SK-N-SH (cell line): ENCODE measurements around the gene INTS11. TPM values are rescaled to one million over a fixed set of nuclear protein-coding genes. Genes with fewer than 3 reads are reported as not detected.

ENCODE experiments used
- CTCF ChIA-PET: fragments of 300-600, 350-600 bp; formaldehyde crosslinking; extraction: SDS; loops from one replicate; lab custom pipeline; 2021; lab: Yijun Ruan, JAX
- POLR2A ChIA-PET: fragments of 350-600 bp; sonication (Branson Sonifier 250); formaldehyde crosslinking; extraction: SDS; loops from one replicate; lab custom pipeline; 2020; ENCODE audit warnings: antibody characterized with exemption, inconsistent platforms; lab: Yijun Ruan, JAX
- DNase-seq: peaks from one replicate; pipeline ENCODE4 v3.0.0; 2012
- H2AFZ ChIP-seq: fragments of 200-600 bp; sonication (generic); 2 replicates; pipeline ENCODE4 v1.8.1; 2016; ENCODE audit warnings: antibody characterized with exemption, mild to moderate bottlenecking, low read depth
- H3F3A ChIP-seq: fragments of 200-600 bp; sonication (generic); replicated peaks from 2 replicates; pipeline ENCODE3; 2016; ENCODE audit warnings: antibody characterized with exemption, mild to moderate bottlenecking; ENCODE audit not compliant: insufficient read depth
- H3K27ac ChIP-seq, 2 experiments: fragments of 200-500 bp in 1 of 2; fragments of 200-600 bp in 1 of 2; sonication (Bioruptor generic) in 1 of 2; sonication (generic), shearing (Covaris generic) in 1 of 2; 2 replicates each; pipeline versions ENCODE4 v1.5.1 to v1.6.1; 2014 to 2016; ENCODE audit warnings: low read depth in 2 of 2, inconsistent platforms in 1 of 2, low read length in 1 of 2, mild to moderate bottlenecking in 1 of 2, mixed read lengths in 1 of 2
- H3K27me3 ChIP-seq: fragments of 200-600 bp; sonication (generic), shearing (Covaris generic); 2 replicates; pipeline ENCODE4 v1.6.1; 2016; ENCODE audit warnings: mixed run types; ENCODE audit not compliant: insufficient read depth
- H3K36me3 ChIP-seq, 2 experiments: fragments of 200-500 bp in 1 of 2; fragments of 200-600 bp in 1 of 2; sonication (Bioruptor generic) in 1 of 2; sonication (generic) in 1 of 2; replicated peaks in 1 of 2; 2 replicates each; pipeline versions ENCODE3 to v1.5.1; 2014 to 2016; ENCODE audit warnings: low read length in 1 of 2, mild to moderate bottlenecking in 1 of 2; ENCODE audit not compliant: insufficient read depth in 2 of 2, control insufficient read depth in 1 of 2
- H3K4me1 ChIP-seq, 2 experiments: fragments of 200-500 bp in 1 of 2; fragments of 200-600 bp in 1 of 2; sonication (Bioruptor generic) in 1 of 2; sonication (generic), shearing (Covaris generic) in 1 of 2; 2 replicates each; pipeline versions ENCODE4 v1.5.1 to v1.6.1; 2014 to 2016; ENCODE audit warnings: low read depth in 1 of 2, low read length in 1 of 2, mixed run types in 1 of 2; ENCODE audit not compliant: insufficient read depth in 2 of 2, control insufficient read depth in 1 of 2
- H3K4me2 ChIP-seq: fragments of 200-600 bp; sonication (generic), shearing (Covaris generic); 2 replicates; pipeline ENCODE4 v1.6.1; 2017; ENCODE audit warnings: mixed run types
- H3K4me3 ChIP-seq, 2 experiments: fragments of 200-500 bp in 1 of 2; fragments of 200-600 bp in 1 of 2; sonication (Bioruptor generic) in 1 of 2; sonication (generic), shearing (Covaris generic) in 1 of 2; 2 replicates each; pipeline versions ENCODE4 v1.5.1 to v1.8.1; 2014 to 2016; ENCODE audit warnings: low read depth in 2 of 2, inconsistent platforms in 1 of 2, low read length in 1 of 2, mild to moderate bottlenecking in 1 of 2, mixed read lengths in 1 of 2, moderate library complexity in 1 of 2
- H3K79me2 ChIP-seq: fragments of 200-600 bp; sonication (generic); 2 replicates; pipeline ENCODE4 v1.8.1; 2017; ENCODE audit warnings: mild to moderate bottlenecking; ENCODE audit not compliant: insufficient read depth
- H3K9ac ChIP-seq: fragments of 200-600 bp; sonication (generic); 2 replicates; pipeline ENCODE4 v1.6.1; 2017; ENCODE audit warnings: mixed run types
- H3K9me2 ChIP-seq: fragments of 200-600 bp; sonication (generic); 2 replicates; pipeline ENCODE4 v1.6.1; 2017; ENCODE audit warnings: mixed run types
- H3K9me3 ChIP-seq: fragments of 200-600 bp; sonication (generic); 2 replicates; pipeline ENCODE4 v1.6.1; 2017; ENCODE audit warnings: mixed run types, mild to moderate bottlenecking, moderate library complexity
- H4K20me1 ChIP-seq: fragments of 200-600 bp; sonication (generic); 2 replicates; pipeline ENCODE4 v1.6.1; 2017; ENCODE audit warnings: mild to moderate bottlenecking, mixed run types; ENCODE audit not compliant: insufficient read depth
- MXI1 ChIP-seq: IDR thresholded peaks from 2 replicates; pipeline ENCODE4 v1.6.1; 2012; ENCODE audit warnings: mild to moderate bottlenecking, low read depth, low read length, improper control_type of control experiment
- RAD21 ChIP-seq: IDR thresholded peaks from 2 replicates; pipeline ENCODE4 v1.6.1; 2012; ENCODE audit warnings: mild to moderate bottlenecking, low read length
- REST ChIP-seq: IDR thresholded peaks from 2 replicates; pipeline ENCODE4 v1.6.1; 2012; ENCODE audit warnings: mild to moderate bottlenecking, low read depth, low read length, moderate library complexity
- RFX5 ChIP-seq: IDR thresholded peaks from 2 replicates; pipeline ENCODE4 v1.6.1; 2012; ENCODE audit warnings: mild to moderate bottlenecking, improper control_type of control experiment, low read length
- SMC3 ChIP-seq: IDR thresholded peaks from 2 replicates; pipeline ENCODE4 v1.6.1; 2012; ENCODE audit warnings: low read depth, low read length, improper control_type of control experiment
- USF2 ChIP-seq: fragments of 150-350 bp; IDR thresholded peaks from 2 replicates; pipeline ENCODE4 v1.6.1; 2017; ENCODE audit warnings: antibody characterized with exemption, low read length, low read depth, borderline replicate concordance
- WGBS: methylation state at CpG from one replicate; pipeline ENCODE4 v1.1.6; 2017; ENCODE audit warnings: low lambda C conversion rate; 5-methylcytosine and 5-hydroxymethylcytosine counted together
- polyA plus RNA-seq, 3 experiments: library from polyadenylated mRNA; depleted of rRNA; stranded (reverse); fragments of >200 nt; gene quantifications; 2 replicates each; pipeline ENCODE4 v1.2.3, GENCODE V29; 2012
- TF ChIP-seq, protein P1 (sequence below): IDR thresholded peaks from 2 replicates; pipeline ENCODE4; 2012
- TF ChIP-seq, protein P2 (sequence below): fragments of 200-600 bp; sonication (generic); IDR thresholded peaks from 2 replicates; pipeline ENCODE4 v1.6.1; 2017; ENCODE audit warnings: antibody characterized with exemption, mild to moderate bottlenecking, moderate library complexity

Gene INTS11
- polyA plus RNA-seq, 1 of the 3 experiments (the other 2 are of a cell fraction) = 137 TPM

DNA sequence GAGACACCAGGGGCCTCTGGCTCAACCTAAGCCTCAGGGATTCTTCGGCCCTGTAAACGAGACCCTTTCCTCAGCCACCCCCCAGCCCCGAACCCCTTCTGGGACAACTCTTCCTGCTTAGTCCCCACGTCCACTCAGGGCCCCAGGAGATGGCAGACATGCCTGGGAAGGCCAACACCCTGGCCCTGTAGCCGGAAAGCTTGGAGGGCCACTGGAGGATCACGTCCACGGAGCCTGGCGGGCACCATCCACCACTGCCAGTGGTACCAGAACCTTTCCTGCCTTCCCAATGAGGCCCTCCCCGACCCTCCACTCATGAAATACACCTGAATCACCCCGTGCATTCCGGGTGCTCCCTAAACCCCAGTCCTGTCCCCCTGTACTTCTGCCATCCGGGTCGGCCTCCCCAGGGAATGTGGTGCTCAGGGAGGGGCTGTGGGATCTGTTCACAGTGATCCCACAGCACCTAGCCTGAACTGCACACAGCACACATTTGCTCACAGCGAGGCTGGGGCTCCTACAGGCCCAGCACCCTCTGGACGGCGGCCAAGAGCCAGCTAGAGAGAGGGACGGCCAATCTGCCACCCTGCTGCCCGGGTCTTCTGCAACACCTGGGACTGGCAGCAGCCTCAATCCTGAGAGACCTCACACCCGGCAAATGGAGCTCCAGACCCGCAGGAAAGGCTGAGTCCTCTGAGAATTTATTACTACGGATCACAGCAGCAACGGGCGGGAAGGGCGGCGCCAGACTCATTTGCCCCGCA is 48.8 kb upstream of the INTS11 start (continued):
- TF ChIP-seq REST = no peak
- TF ChIP-seq RFX5 = no peak
- TF ChIP-seq, protein P1, sequence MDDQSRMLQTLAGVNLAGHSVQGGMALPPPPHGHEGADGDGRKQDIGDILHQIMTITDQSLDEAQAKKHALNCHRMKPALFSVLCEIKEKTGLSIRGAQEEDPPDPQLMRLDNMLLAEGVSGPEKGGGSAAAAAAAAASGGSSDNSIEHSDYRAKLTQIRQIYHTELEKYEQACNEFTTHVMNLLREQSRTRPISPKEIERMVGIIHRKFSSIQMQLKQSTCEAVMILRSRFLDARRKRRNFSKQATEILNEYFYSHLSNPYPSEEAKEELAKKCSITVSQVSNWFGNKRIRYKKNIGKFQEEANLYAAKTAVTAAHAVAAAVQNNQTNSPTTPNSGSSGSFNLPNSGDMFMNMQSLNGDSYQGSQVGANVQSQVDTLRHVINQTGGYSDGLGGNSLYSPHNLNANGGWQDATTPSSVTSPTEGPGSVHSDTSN = no peak

DNA sequence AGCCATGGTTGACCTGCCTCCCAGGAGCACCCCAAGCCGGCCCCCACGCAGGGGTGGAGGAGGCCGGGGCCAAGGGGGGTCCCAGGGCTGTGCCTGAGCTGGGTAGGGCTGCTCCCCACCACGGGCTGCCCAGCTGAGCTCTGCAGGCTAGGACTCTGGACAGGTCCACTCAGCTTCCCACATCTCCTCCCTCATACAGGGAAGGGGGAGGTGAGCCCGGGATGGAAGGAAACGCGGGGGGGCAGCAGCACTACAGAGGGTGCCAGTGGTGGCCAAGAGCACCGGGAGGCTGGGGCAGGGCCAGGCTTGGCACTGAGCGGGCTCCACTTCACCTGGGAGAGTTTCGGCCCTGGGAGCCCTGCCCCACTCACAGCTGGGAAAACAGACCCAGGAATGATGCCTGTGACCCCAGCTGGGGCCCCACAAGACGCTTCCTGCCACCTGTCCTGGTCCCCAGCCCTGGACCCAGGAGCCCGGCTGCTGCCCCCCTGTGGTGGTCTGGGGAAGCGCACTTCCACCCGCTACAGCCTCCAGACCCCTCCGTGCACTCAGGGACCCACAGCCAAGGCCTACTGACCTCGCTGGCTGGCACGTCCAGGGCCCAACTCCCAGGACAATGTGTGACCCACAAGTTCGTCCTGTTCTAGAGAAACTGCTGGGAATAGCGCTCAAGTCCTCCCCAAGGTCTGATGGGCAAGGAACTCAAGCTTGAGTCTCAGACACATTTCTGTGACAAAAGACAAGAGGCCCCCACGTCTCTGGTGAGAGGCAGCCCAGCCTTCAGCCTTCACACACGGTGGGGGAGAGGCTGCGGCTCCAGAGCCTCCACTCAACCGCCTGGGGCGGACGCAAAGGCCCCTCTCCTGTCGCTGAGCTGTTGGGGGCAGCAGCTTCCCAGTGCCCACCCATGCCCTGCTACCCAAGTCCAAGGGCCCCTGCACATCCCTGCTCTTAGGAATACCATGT is 47.6 kb upstream of the INTS11 start:
- H3K27ac ChIP-seq = peak overlapping the region in 1 of 2 experiments; percentile 8; a peak in 1 of 4 replicates
- H3K27me3 ChIP-seq = no peaks in the 10 kb centered on the region
- CTCF ChIA-PET = interaction anchor here (0.6 to 5.9 kb wide), 26 partner anchors 9 to 339 kb away, joined by 3 to 48 read pairs (median 4); partner anchors contain the start of genes DVL1, MXRA8 and UBE2J2
- no peak for TF ChIP-seq USF2
- TF ChIP-seq, protein P2, sequence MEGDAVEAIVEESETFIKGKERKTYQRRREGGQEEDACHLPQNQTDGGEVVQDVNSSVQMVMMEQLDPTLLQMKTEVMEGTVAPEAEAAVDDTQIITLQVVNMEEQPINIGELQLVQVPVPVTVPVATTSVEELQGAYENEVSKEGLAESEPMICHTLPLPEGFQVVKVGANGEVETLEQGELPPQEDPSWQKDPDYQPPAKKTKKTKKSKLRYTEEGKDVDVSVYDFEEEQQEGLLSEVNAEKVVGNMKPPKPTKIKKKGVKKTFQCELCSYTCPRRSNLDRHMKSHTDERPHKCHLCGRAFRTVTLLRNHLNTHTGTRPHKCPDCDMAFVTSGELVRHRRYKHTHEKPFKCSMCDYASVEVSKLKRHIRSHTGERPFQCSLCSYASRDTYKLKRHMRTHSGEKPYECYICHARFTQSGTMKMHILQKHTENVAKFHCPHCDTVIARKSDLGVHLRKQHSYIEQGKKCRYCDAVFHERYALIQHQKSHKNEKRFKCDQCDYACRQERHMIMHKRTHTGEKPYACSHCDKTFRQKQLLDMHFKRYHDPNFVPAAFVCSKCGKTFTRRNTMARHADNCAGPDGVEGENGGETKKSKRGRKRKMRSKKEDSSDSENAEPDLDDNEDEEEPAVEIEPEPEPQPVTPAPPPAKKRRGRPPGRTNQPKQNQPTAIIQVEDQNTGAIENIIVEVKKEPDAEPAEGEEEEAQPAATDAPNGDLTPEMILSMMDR = peak; percentile 83
- peak; percentile 81 for TF ChIP-seq SMC3
- peak; percentile 72 for TF ChIP-seq RAD21
- no peak for TF ChIP-seq MXI1
- TF ChIP-seq, all 33 proteins: peak for 3
- H3K79me2 ChIP-seq = peaks cover 36% of the 10 kb centered on the region
- H3K4me3 ChIP-seq = no peak overlapping the region; a peak in 1 of 4 replicates
- H2AFZ ChIP-seq = no peak overlapping the region
- no peaks in the 10 kb centered on the region for H3K9me3 ChIP-seq
- H3F3A ChIP-seq = peaks cover 14% of the 10 kb centered on the region
- H3K36me3 ChIP-seq = peaks cover 0 to 8% of the 10 kb centered on the region in 2 experiments
- H3K4me1 ChIP-seq = peaks cover 0 to 29% of the 10 kb centered on the region in 2 experiments; a peak in 1 of 4 replicates
- no peak overlapping the region for H3K9ac ChIP-seq
- H4K20me1 ChIP-seq = no peaks in the 10 kb centered on the region
- peak; percentile 93 for DNase-seq
- H3K9me2 ChIP-seq = no peaks in the 10 kb centered on the region
- 40% methylated on average over 2 of the region's 26 CpGs for WGBS
- no peak overlapping the region for H3K4me2 ChIP-seq
- POLR2A ChIA-PET = interaction anchor here (0.6 to 1.1 kb wide), 3 partner anchors 17 to 27 kb away, joined by 3 to 5 read pairs (median 4); partner anchors contain the start of gene CCNL2
